GM19438 (cell line): ENCODE measurements around the gene DERA.
"Not testable (repeated sequence)": the region's sequence is repeated elsewhere in the genome, so short reads cannot be mapped to it uniquely, and the experiment has no call there.

Source experiments
- ATAC-seq: cut with Tn5 transposase; IDR thresholded peaks from one replicate; pipeline ENCODE4 v1.9.1; 2021; ENCODE audit warnings: low read depth; ENCODE audit not compliant: unreplicated experiment

DERA gene

GRCh38 chr12:15910864-15911721 is at the start of gene DERA:
TSS of gene DERA (plus strand) at chr12:15911332. CDS start at chr12:15911384, 52 bp downstream.
- ATAC-seq, result peak; percentile 93

GRCh38 chr12:15861404-15861803 is 49.7 kb upstream of the DERA start:
- no peak for ATAC-seq

- ATAC-seq, result no peak
These were observed 48.3 kb upstream of the DERA start for GRCh38 chr12:15862840-15863239.

GRCh38 chr12:15863372-15863771 is 47.8 kb upstream of the DERA start:
- ATAC-seq, result no peak

GRCh38 chr12:15863984-15864383 is 47.1 kb upstream of the DERA start:
- peak; percentile 84 for ATAC-seq

GRCh38 chr12:15868186-15868585 is 42.9 kb upstream of the DERA start:
- no peak for ATAC-seq

GRCh38 chr12:15873556-15873955 is 37.6 kb upstream of the DERA start:
- no peak for ATAC-seq

GRCh38 chr12:15874556-15875145 is 36.5 kb upstream of the DERA start:
- ATAC-seq, result not testable (repeated sequence)

GRCh38 chr12:15875863-15876262 is 35.3 kb upstream of the DERA start:
- no peak for ATAC-seq

GRCh38 chr12:15879413-15879812 is 31.7 kb upstream of the DERA start:
- no peak for ATAC-seq

- ATAC-seq, result no peak
These were observed 30.4 kb upstream of the DERA start for GRCh38 chr12:15880721-15881120.

- ATAC-seq, result peak; percentile 96
These were observed 28.8 kb upstream of the DERA start, which contains the start of gene STRAP for GRCh38 chr12:15882118-15882971. TSS of gene STRAP (plus strand) at chr12:15882387. CDS start at chr12:15882708, 321 bp downstream.

GRCh38 chr12:15883536-15883935 is 27.6 kb upstream of the DERA start:
- no peak for ATAC-seq

- ATAC-seq, result no peak
These were observed 24.6 kb upstream of the DERA start for GRCh38 chr12:15886372-15887042.

- ATAC-seq, result no peak
These were observed 23.9 kb upstream of the DERA start for GRCh38 chr12:15887043-15887817.

- no peak for ATAC-seq
These were observed 18.4 kb upstream of the DERA start for GRCh38 chr12:15892645-15893259.

- no peak for ATAC-seq
These were observed 17.9 kb upstream of the DERA start for GRCh38 chr12:15893260-15893659.

- no peak for ATAC-seq
These were observed 14.3 kb upstream of the DERA start for GRCh38 chr12:15896867-15897266.

- ATAC-seq, result no peak
These were observed 13.7 kb upstream of the DERA start for GRCh38 chr12:15897433-15897832.
